ENCODE measurements around the gene SETD3. TPM values are rescaled to one million over a fixed set of nuclear protein-coding genes. Genes with fewer than 3 reads are reported as not detected.
A peak's percentile ranks its signal among the peaks of the same experiment; 100 is the strongest.

Gene SETD3
- total and polyA plus RNA-seq, 2 of the 8 experiments (the other 6 are each of a cell fraction or from before 2014, with no cell fraction given), result 24.0 to 64.0 TPM

DNA sequence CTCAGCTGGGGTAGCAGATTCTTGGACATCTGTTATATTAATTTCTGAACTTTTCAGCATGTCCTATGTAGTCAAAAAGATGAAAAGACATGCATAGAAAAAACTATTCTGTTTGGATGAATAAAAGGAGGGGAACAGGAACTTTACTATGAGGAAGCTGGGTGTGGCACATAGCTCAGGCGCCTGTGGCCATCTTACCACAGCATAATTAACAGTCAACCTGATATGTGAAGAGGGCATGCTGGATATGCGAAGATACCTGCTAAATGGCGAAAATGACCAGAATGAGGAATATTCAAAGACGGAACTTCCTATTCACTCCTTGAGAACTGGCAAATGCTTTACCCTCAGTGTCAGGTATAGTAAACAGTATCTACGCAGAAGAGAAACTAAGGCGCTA is 18.4 kb downstream of the SETD3 start:
- Histone ChIP-seq H2BK20ac (ENCODE audit: low read length) (no peak overlapping the region), H3K4me3 (ENCODE audit: extremely low read depth in 1 of 4, insufficient read depth in 2 of 4, low read depth in 3 of 4, low read length in 4 of 4) (0 out of 8 replicates have a peak overlapping the region, but pooled peaks of 1 of the 4 experiments have one; percentile 16), H4K5ac (ENCODE audit: insufficient read length, low read depth, low read length) (no peak overlapping the region), H2BK12ac (ENCODE audit: low read depth, low read length) (no peak overlapping the region), H2AFZ (ENCODE audit: low read length) (no peak overlapping the region), H3K27ac (ENCODE audit: low read depth, low read length) (no peak overlapping the region), H3K27me3 (replicated peaks in 1 of 4; ENCODE audit: control insufficient read depth in 3 of 4, extremely low read depth in 1 of 4, insufficient read depth in 3 of 4, low read length in 3 of 4) (no peaks in the 10 kb centered on the region), H3K4ac (replicated peaks; ENCODE audit: insufficient read length, low read depth, low read length) (no peak overlapping the region), H3K23ac (ENCODE audit: insufficient read length) (no peak overlapping the region), H3K14ac (ENCODE audit: insufficient read length) (no peak overlapping the region), H2BK5ac (ENCODE audit: low read depth, low read length) (no peak overlapping the region), H3K9me3 (ENCODE audit: insufficient read depth in 2 of 2, low read depth in 1 of 2, low read length in 1 of 2) (no peaks in the 10 kb centered on the region), H2BK120ac (replicated peaks; ENCODE audit: low read depth, low read length) (no peak overlapping the region), H4K91ac (replicated peaks; ENCODE audit: insufficient read length, low read length) (no peak overlapping the region), H3K4me1 (replicated peaks in 1 of 4; ENCODE audit: control insufficient read depth in 3 of 4, insufficient read depth in 4 of 4, low read length in 3 of 4) (peaks cover 0 to 18% (median 12%) of the 10 kb centered on the region in 4 experiments; a peak in 5 of 7 replicates), H4K8ac (ENCODE audit: extremely low read depth, insufficient read depth, low read length) (no peak overlapping the region), H3K9ac (replicated peaks in 1 of 4; ENCODE audit: extremely low read depth in 1 of 4, low read depth in 3 of 4, low read length in 3 of 4) (no peak overlapping the region), H3K18ac (ENCODE audit: extremely low read depth, low read length) (no peak overlapping the region), H3K23me2 (ENCODE audit: low read depth, low read length) (no peaks in the 10 kb centered on the region), H3K79me1 (ENCODE audit: low read depth, low read length) (peaks cover 2% of the 10 kb centered on the region; the same call in 1 of the 2 replicates), H3K36me3 (ENCODE audit: control insufficient read depth in 2 of 4, insufficient read depth in 4 of 4, low read length in 3 of 4) (peaks cover 2 to 9% (median 6%) of the 10 kb centered on the region in 4 experiments; a peak in 6 of 8 replicates), H3K4me2 (ENCODE audit: insufficient read depth in 1 of 2, low read depth in 2 of 2, low read length in 2 of 2) (peak overlapping the region in 1 of 2 experiments; percentile 58; a peak in 1 of 4 replicates), H3K79me2 (ENCODE audit: control insufficient read depth in 1 of 2, insufficient read depth in 2 of 2, low read length in 2 of 2) (peaks cover 0 to 22% of the 10 kb centered on the region in 2 experiments; a peak in 2 of 4 replicates), H2BK15ac (ENCODE audit: low read length) (no peak overlapping the region), H3K56ac (replicated peaks; ENCODE audit: insufficient read length, low read depth, low read length) (no peak overlapping the region), H4K20me1 (replicated peaks in 1 of 2; ENCODE audit: control insufficient read depth in 1 of 2, insufficient read depth in 2 of 2, low read length in 2 of 2) (no peaks in the 10 kb centered on the region), H2AK5ac (ENCODE audit: low read depth, low read length) (no peak overlapping the region)
- POLR2A ChIA-PET (ENCODE audit: partially characterized antibody), result no interaction called here
- WGBS, 2 experiments (ENCODE audit: extremely low coverage in 1 of 2, insufficient coverage in 1 of 2, insufficient read length in 1 of 2, insufficient replicate concordance in 2 of 2, low coverage in 1 of 2, low lambda C conversion rate in 2 of 2, missing lambda C conversion rate in 1 of 2), result 77% methylated on average over 6 of the region's 6 CpGs; no CpG with 5 or more reads in 1 of the 2 experiments
- TF ChIP-seq ZNF274 (IDR thresholded peaks at IDR 0.05; ENCODE audit: borderline replicate concordance, extremely low read depth, low read length) (no peak), NANOG (IDR thresholded peaks at IDR 0.05; ENCODE audit: insufficient read depth, low read depth, low read length, poor library complexity, severe bottlenecking) (no peak), EZH2 (IDR thresholded peaks at IDR 0.05; ENCODE audit: low read depth, low read length, severe bottlenecking) (no peak)
- DNase-seq (ENCODE audit: low read depth in 1 of 2, low spot score in 2 of 2) (peak in 1 of 2 experiments; percentile 23), FAIRE-seq (no peak)
- CTCF ChIA-PET (ENCODE audit: partially characterized antibody), result interaction anchor here (0.8 to 5.2 kb wide), 13 partner anchors 9 to 438 kb away, joined by 3 to 19 read pairs (median 4); no protein-coding TSS in a partner anchor

Data from H1 (cell line).